Neural progenitor cell (in vitro differentiated cells): ENCODE measurements around the gene ARPC4.

Experiments used
- EZH2phosphoT487 ChIP-seq: fragments of 200-600 bp; sonication (generic); IDR thresholded peaks from 2 replicates; pipeline ENCODE4 v1.6.1; 2017; ENCODE audit warnings: antibody characterized with exemption
- TF ChIP-seq, protein P1 (sequence below): fragments of 200-600 bp; sonication (generic); IDR thresholded peaks from 2 replicates; pipeline ENCODE4 v1.5.1; 2017; ENCODE audit warnings: antibody characterized with exemption, mild to moderate bottlenecking

DNA sequence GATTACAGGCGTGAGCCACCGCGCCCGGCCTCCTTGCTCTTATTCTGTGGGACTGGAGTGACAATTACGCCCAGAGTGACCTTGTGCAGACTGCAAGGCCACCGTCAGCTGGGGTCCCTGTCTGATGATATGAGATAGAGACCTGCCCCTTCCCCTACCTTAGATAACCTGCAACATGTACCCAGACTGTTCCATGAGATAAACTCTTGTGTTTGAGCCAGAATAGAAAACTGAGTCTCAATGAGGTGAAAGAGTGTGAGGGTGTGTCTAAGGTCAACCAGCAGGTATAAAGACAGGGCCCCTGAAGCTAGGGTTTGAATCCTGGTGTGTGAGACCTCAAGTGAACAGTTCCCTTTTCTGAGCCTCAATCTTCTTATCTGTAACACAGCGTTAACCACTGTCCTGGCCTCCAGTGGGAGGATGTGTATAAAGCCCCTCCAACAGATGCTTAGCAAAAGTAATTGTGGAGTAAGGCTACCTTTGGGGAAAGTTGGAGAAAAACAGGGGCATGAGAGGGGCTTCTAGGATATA is 6.6 kb upstream of the ARPC4 start:
- TF ChIP-seq, protein P1, sequence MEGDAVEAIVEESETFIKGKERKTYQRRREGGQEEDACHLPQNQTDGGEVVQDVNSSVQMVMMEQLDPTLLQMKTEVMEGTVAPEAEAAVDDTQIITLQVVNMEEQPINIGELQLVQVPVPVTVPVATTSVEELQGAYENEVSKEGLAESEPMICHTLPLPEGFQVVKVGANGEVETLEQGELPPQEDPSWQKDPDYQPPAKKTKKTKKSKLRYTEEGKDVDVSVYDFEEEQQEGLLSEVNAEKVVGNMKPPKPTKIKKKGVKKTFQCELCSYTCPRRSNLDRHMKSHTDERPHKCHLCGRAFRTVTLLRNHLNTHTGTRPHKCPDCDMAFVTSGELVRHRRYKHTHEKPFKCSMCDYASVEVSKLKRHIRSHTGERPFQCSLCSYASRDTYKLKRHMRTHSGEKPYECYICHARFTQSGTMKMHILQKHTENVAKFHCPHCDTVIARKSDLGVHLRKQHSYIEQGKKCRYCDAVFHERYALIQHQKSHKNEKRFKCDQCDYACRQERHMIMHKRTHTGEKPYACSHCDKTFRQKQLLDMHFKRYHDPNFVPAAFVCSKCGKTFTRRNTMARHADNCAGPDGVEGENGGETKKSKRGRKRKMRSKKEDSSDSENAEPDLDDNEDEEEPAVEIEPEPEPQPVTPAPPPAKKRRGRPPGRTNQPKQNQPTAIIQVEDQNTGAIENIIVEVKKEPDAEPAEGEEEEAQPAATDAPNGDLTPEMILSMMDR, result no peak
- no peak for TF ChIP-seq EZH2phosphoT487
